Trophoblast cell (in vitro differentiated cells and primary cell): ENCODE data around the gene TMEM80.
"Not testable (repeated sequence)": the region's sequence is repeated elsewhere in the genome, so short reads cannot be mapped to it uniquely, and the experiment has no call there.

ENCODE experiments used
- DNase-seq, 2 donors: peaks; one replicate each; pipeline ENCODE4 v3.0.0-alpha.2; 2016
- H2AFZ ChIP-seq: 2 replicates; pipeline ENCODE4 v1.6.1; 2013; ENCODE audit warnings: low read length, moderate library complexity, mild to moderate bottlenecking; ENCODE audit not compliant: insufficient read depth, poor library complexity
- H2AK5ac ChIP-seq: 2 replicates; pipeline ENCODE4 v1.6.1; 2013; ENCODE audit warnings: mild to moderate bottlenecking, low read length
- H2BK120ac ChIP-seq: 2 replicates; pipeline ENCODE4 v1.6.1; 2013; ENCODE audit warnings: low read length, mild to moderate bottlenecking, moderate library complexity; ENCODE audit not compliant: insufficient read depth, poor library complexity
- H2BK12ac ChIP-seq: 2 replicates; pipeline ENCODE4 v1.6.1; 2013; ENCODE audit warnings: mild to moderate bottlenecking, low read length, moderate library complexity
- H2BK5ac ChIP-seq: 2 replicates; pipeline ENCODE4 v1.6.1; 2013; ENCODE audit warnings: low read length, low read depth, moderate library complexity, mild to moderate bottlenecking; ENCODE audit not compliant: poor library complexity
- H3K14ac ChIP-seq: 2 replicates; pipeline ENCODE4 v1.6.1; 2013; ENCODE audit warnings: mild to moderate bottlenecking, low read length
- H3K18ac ChIP-seq: 2 replicates; pipeline ENCODE4 v1.6.1; 2013; ENCODE audit warnings: mild to moderate bottlenecking, low read length
- H3K23ac ChIP-seq: 2 replicates; pipeline ENCODE4 v1.6.1; 2013; ENCODE audit warnings: low read length
- H3K27ac ChIP-seq: 2 replicates; pipeline ENCODE4 v1.5.1; 2013; ENCODE audit warnings: low read depth, mild to moderate bottlenecking, inconsistent platforms, low read length, moderate library complexity
- H3K27me3 ChIP-seq: 2 replicates; pipeline ENCODE4 v1.6.1; 2013; ENCODE audit warnings: inconsistent platforms, mild to moderate bottlenecking, low read length, moderate library complexity; ENCODE audit not compliant: insufficient read depth
- H3K36me3 ChIP-seq, 2 experiments: 1 replicate in 1 of 2; 2 replicates in 1 of 2; pipeline ENCODE4 v1.6.1; 2013; ENCODE audit warnings: low read length in 2 of 2, mild to moderate bottlenecking in 2 of 2, moderate library complexity in 1 of 2; ENCODE audit not compliant: insufficient read depth in 2 of 2, control insufficient read depth in 1 of 2
- H3K4ac ChIP-seq: 2 replicates; pipeline ENCODE4 v1.6.1; 2013; ENCODE audit warnings: low read depth, mild to moderate bottlenecking, low read length, moderate library complexity
- H3K4me1 ChIP-seq, 2 experiments: 1 replicate in 1 of 2; 2 replicates in 1 of 2; pipeline ENCODE4 v1.6.1; 2013; ENCODE audit warnings: low read length in 2 of 2, mild to moderate bottlenecking in 2 of 2, moderate library complexity in 1 of 2; ENCODE audit not compliant: insufficient read depth in 2 of 2, control insufficient read depth in 1 of 2
- H3K4me2 ChIP-seq: 2 replicates; pipeline ENCODE4 v1.6.1; 2013; ENCODE audit warnings: inconsistent platforms, mild to moderate bottlenecking, low read length, moderate library complexity
- H3K4me3 ChIP-seq: 2 replicates; pipeline ENCODE4 v1.5.1; 2013; ENCODE audit warnings: mild to moderate bottlenecking, low read depth, low read length, inconsistent platforms
- H3K79me1 ChIP-seq: one replicate; pipeline ENCODE4 v1.6.1; 2013; ENCODE audit warnings: low read length
- H3K79me2 ChIP-seq: 2 replicates; pipeline ENCODE4 v1.6.1; 2013; ENCODE audit warnings: low read length, mild to moderate bottlenecking; ENCODE audit not compliant: control insufficient read depth, insufficient read depth, poor library complexity
- H3K9ac ChIP-seq: 2 replicates; pipeline ENCODE4 v1.6.1; 2013; ENCODE audit warnings: mild to moderate bottlenecking, low read length
- H3K9me3 ChIP-seq: 2 replicates; pipeline ENCODE4 v1.6.1; 2013; ENCODE audit warnings: low read depth, mild to moderate bottlenecking, control low read depth, inconsistent platforms, low read length; ENCODE audit not compliant: insufficient read depth
- H4K12ac ChIP-seq: 2 replicates; pipeline ENCODE4 v1.6.1; 2013; ENCODE audit warnings: low read depth, mild to moderate bottlenecking, low read length, moderate library complexity
- H4K8ac ChIP-seq: 2 replicates; pipeline ENCODE4 v1.6.1; 2013; ENCODE audit warnings: low read depth, mild to moderate bottlenecking, low read length, moderate library complexity
- H4K91ac ChIP-seq: one replicate; pipeline ENCODE4 v1.6.1; 2013; ENCODE audit warnings: low read depth, mild to moderate bottlenecking, low read length, moderate library complexity
- WGBS: extraction: QIAGEN DNeasy Blood & Tissue Kit; methylation state at CpG from one replicate; pipeline ENCODE4 v1.1.7; 2013; ENCODE audit warnings: missing lambda C conversion rate; ENCODE audit not compliant: insufficient read length, insufficient coverage; ENCODE audit errors: extremely low coverage; 5-methylcytosine and 5-hydroxymethylcytosine counted together

TMEM80 gene

DNA sequence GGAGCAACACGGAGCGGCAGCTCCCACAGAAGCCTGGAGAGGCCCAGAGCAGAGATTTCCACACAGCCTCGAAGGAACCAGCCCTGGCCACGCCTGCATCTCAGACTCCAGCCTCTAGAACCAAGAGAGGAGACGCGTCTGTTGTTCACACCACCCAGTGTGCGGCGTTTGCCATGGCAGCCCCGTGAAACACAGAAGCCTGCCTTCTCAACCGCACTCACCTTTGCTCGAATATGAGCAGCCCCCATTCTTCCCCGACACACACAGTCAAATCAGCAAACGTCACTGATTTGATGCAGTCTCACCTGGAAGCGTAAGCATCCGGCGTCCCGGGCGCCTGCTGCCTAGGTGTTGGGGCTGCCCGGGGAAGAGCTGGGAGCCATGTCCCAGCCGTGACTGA is 37.5 kb downstream of the TMEM80 start:
- no peak overlapping the region for H2BK5ac ChIP-seq
- H3K14ac ChIP-seq, result no peak overlapping the region
- no peak overlapping the region for H4K8ac ChIP-seq
- H3K18ac ChIP-seq, result no peak overlapping the region
- H2AFZ ChIP-seq, result no peak overlapping the region
- peaks cover 7% of the 10 kb centered on the region for H3K79me1 ChIP-seq
- no peak overlapping the region for H3K23ac ChIP-seq
- DNase-seq, result peak; percentile 72 to 84
- no peak overlapping the region for H4K12ac ChIP-seq
- no CpG with 5 or more reads among the region's 20 CpGs for WGBS
- no peak overlapping the region for H3K9ac ChIP-seq
- H3K36me3 ChIP-seq, result no peaks in the 10 kb centered on the region
- no peak overlapping the region for H4K91ac ChIP-seq
- peaks cover 7 to 10% of the 10 kb centered on the region in 2 experiments for H3K4me1 ChIP-seq
- H3K79me2 ChIP-seq, result peaks cover 2% of the 10 kb centered on the region
- H2BK12ac ChIP-seq, result no peak overlapping the region
- H3K4ac ChIP-seq, result no peak overlapping the region
- H2BK120ac ChIP-seq, result no peak overlapping the region
- H2AK5ac ChIP-seq, result no peak overlapping the region
- no peak overlapping the region for H3K4me2 ChIP-seq
- H3K9me3 ChIP-seq, result no peaks in the 10 kb centered on the region
- no peak overlapping the region for H3K4me3 ChIP-seq
- H3K27ac ChIP-seq, result no peak overlapping the region
- H3K27me3 ChIP-seq, result no peaks in the 10 kb centered on the region

DNA sequence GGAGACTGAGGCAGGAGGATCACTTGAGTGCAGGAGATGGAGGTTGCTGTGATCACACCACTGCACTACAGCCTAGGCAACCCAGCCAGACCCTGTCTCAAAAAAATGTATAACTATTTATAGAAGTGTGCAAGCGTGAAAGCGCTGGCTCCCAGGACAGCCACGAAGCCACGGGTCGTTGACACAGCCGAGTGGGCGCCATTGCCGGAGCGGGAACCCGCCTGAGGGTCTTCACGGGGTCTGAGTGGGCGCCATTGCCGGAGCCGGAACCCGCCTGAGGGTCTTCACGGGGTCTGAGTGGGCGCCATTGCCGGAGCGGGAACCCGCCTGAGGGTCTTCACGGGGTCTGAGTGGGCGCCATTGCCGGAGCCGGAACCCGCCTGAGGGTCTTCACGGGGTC is 38.9 kb downstream of the TMEM80 start:
- H3K4ac ChIP-seq, H2AK5ac ChIP-seq, H3K18ac ChIP-seq, H3K9ac ChIP-seq, H3K27ac ChIP-seq, H3K9me3 ChIP-seq, H2BK120ac ChIP-seq, DNase-seq, H4K12ac ChIP-seq, H3K4me2 ChIP-seq, H3K79me2 ChIP-seq, H3K23ac ChIP-seq, H3K36me3 ChIP-seq, H2BK5ac ChIP-seq, H4K8ac ChIP-seq, H4K91ac ChIP-seq, H2AFZ ChIP-seq, H2BK12ac ChIP-seq, H3K14ac ChIP-seq, H3K4me3 ChIP-seq, H3K27me3 ChIP-seq: not testable (repeated sequence)
- H3K79me1 ChIP-seq, result peaks cover 13% of the 10 kb centered on the region
- WGBS, result no CpG with 5 or more reads among the region's 26 CpGs
- peaks cover 12 to 15% of the 10 kb centered on the region in 2 experiments for H3K4me1 ChIP-seq

DNA sequence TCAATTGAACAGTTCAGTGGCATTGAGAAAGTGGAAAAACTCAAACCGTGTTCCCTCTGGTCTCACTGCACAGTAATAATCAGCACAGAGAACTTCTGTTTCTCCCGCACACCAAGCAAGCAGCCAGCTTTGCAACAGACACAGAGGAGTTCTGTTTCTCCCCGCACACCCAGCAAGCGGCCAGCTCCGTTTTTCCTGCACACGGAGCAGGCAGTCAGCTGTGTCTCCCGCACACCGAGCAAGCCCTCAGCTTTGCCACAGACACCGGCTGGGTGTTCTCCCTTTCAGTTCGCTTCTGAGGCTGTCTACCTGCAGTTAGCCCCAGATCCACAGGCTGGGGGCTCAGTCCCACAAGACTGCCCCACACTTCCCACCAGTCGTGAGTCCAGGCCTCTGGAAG is 41.8 kb downstream of the TMEM80 start:
- Histone ChIP-seq H3K4ac (no peak overlapping the region), H3K14ac (peak overlapping the region; percentile 21), H3K9me3 (no peaks in the 10 kb centered on the region), H4K8ac (peak overlapping the region; percentile 69), H2BK12ac (peak overlapping the region; percentile 92), H3K4me2 (peak overlapping the region; percentile 30), H3K79me2 (peaks cover 2% of the 10 kb centered on the region), H3K9ac (no peak overlapping the region), H2BK5ac (peak overlapping the region; percentile 32), H3K79me1 (peaks cover 14% of the 10 kb centered on the region), H3K4me3 (no peak overlapping the region), H3K27me3 (no peaks in the 10 kb centered on the region), H2AK5ac (no peak overlapping the region), H3K27ac (peak overlapping the region; percentile 62), H3K36me3 (no peaks in the 10 kb centered on the region), H3K18ac (peak overlapping the region; percentile 20), H4K91ac (peak overlapping the region; percentile 74), H2BK120ac (peak overlapping the region; percentile 74), H2AFZ (peak overlapping the region; percentile 3), H4K12ac (no peak overlapping the region), H3K4me1 (peaks cover 16 to 18% of the 10 kb centered on the region in 2 experiments), H3K23ac (no peak overlapping the region)
- WGBS, result no CpG with 5 or more reads among the region's 11 CpGs
- DNase-seq, result peak in 1 of 2 donors; percentile 53

DNA sequence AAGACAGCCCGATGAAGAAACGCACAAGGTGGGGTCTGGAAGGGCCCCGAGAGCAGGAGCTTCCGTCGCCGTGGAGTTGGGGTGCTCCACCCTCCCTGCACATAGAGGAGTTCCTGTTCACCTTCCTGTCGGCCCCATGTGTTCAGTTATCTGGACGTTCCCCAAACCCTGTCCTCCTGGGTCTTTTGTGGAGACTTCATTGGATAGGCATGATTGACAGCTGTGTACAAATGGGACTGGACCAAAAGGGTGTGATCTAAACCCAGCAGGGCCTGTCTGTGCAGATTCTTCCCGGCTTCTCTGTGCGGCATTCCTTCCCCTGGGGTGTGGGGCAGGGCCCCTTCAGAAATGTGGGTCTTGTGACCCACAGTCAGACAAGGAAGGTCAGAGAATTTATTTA is 42.3 kb downstream of the TMEM80 start:
- not testable (repeated sequence) for H3K4me3 ChIP-seq, H3K14ac ChIP-seq, H3K9ac ChIP-seq, H3K23ac ChIP-seq, H4K8ac ChIP-seq, H3K79me2 ChIP-seq, H3K9me3 ChIP-seq, H3K27me3 ChIP-seq, H3K36me3 ChIP-seq, H4K12ac ChIP-seq, H3K4ac ChIP-seq
- Histone ChIP-seq H3K79me1 (peaks cover 18% of the 10 kb centered on the region), H3K4me2 (peak overlapping the region; percentile 30), H2AK5ac (peak overlapping the region; percentile 41), H2BK5ac (peak overlapping the region; percentile 32), H2BK120ac (peak overlapping the region; percentile 74), H2AFZ (peak overlapping the region; percentile 3), H3K27ac (peak overlapping the region; percentile 72), H2BK12ac (peak overlapping the region; percentile 92), H4K91ac (peak overlapping the region; percentile 74), H3K4me1 (peaks cover 20 to 21% of the 10 kb centered on the region in 2 experiments), H3K18ac (peak overlapping the region; percentile 71)
- WGBS, result no CpG with 5 or more reads among the region's 10 CpGs
- DNase-seq, result peak; percentile 79 to 82
